ENCODE measurements around the gene HPS4.

Gene HPS4

GRCh38 chr22:26463688-26464087 is 19.9 kb downstream of the HPS4 start:
- DNase-seq: peak; percentile 73

- DNase-seq: no peak
These were observed 20.4 kb downstream of the HPS4 start for GRCh38 chr22:26463101-26463661.

GRCh38 chr22:26462641-26463040 is 20.9 kb downstream of the HPS4 start:
- no peak for DNase-seq

- DNase-seq: no peak
These were observed 21.5 kb downstream of the HPS4 start for GRCh38 chr22:26462051-26462450.

GRCh38 chr22:26461188-26461810 is 22.3 kb downstream of the HPS4 start:
- DNase-seq: peak; percentile 20

- DNase-seq: no peak
These were observed 23.4 kb downstream of the HPS4 start for GRCh38 chr22:26460202-26460601.

- DNase-seq: no peak
These were observed 25.8 kb downstream of the HPS4 start for GRCh38 chr22:26457661-26458272.

GRCh38 chr22:26453812-26454500 is 29.6 kb downstream of the HPS4 start:
- no peak for DNase-seq

- no peak for DNase-seq
These were observed 30.4 kb downstream of the HPS4 start for GRCh38 chr22:26453216-26453615.

GRCh38 chr22:26452236-26453016 is 31.2 kb downstream of the HPS4 start:
- no peak for DNase-seq

GRCh38 chr22:26450453-26451185 is 33.0 kb downstream of the HPS4 start:
- no peak for DNase-seq

GRCh38 chr22:26448941-26449340 is 34.6 kb downstream of the HPS4 start:
- no peak for DNase-seq

GRCh38 chr22:26448334-26448733 is 35.2 kb downstream of the HPS4 start:
- no peak for DNase-seq

GRCh38 chr22:26447584-26448329 is 35.8 kb downstream of the HPS4 start:
- DNase-seq: no peak

- DNase-seq: no peak
These were observed 36.6 kb downstream of the HPS4 start for GRCh38 chr22:26446808-26447515.

- DNase-seq: no peak
These were observed 37.9 kb downstream of the HPS4 start for GRCh38 chr22:26445577-26446275.

GRCh38 chr22:26444777-26445176 is 38.8 kb downstream of the HPS4 start:
- no peak for DNase-seq

- DNase-seq: no peak
These were observed 39.5 kb downstream of the HPS4 start for GRCh38 chr22:26443901-26444690.

GRCh38 chr22:26442086-26442756 is 41.4 kb downstream of the HPS4 start:
- DNase-seq: no peak

Data from MV-4-11 (cell line).